Mucosa of stomach (tissue), 1 donor: ENCODE measurements around the gene FBN1.

Experiments used
- H3K27me3 ChIP-seq: one replicate; pipeline ENCODE4 v1.7.0; 2013; ENCODE audit warnings: mild to moderate bottlenecking, low read length; ENCODE audit not compliant: control insufficient read depth, insufficient read depth
- H3K36me3 ChIP-seq: one replicate; pipeline ENCODE4 v1.7.0; 2013; ENCODE audit warnings: low read length; ENCODE audit not compliant: control insufficient read depth, insufficient read depth
- H3K4me1 ChIP-seq: one replicate; pipeline ENCODE4 v1.7.0; 2013; ENCODE audit warnings: mild to moderate bottlenecking, low read length; ENCODE audit not compliant: control insufficient read depth, insufficient read depth
- H3K4me3 ChIP-seq: one replicate; pipeline ENCODE4 v1.7.0; 2013; ENCODE audit warnings: low read length
- H3K9ac ChIP-seq: one replicate; pipeline ENCODE4 v1.7.0; 2013; ENCODE audit warnings: mild to moderate bottlenecking, low read length, moderate library complexity
- H3K9me3 ChIP-seq: one replicate; pipeline ENCODE4 v1.7.0; 2013; ENCODE audit warnings: mild to moderate bottlenecking, low read length, moderate library complexity; ENCODE audit not compliant: control insufficient read depth
- donor health status: Pancreatic carcinoma.

The FBN1 gene

GRCh38 chr15:48447657-48448056, 197.9 kb downstream of the FBN1 start:
- Histone ChIP-seq H3K9ac (no peak overlapping the region), H3K36me3 (no peaks in the 10 kb centered on the region), H3K9me3 (no peaks in the 10 kb centered on the region), H3K4me1 (no peaks in the 10 kb centered on the region), H3K27me3 (no peaks in the 10 kb centered on the region), H3K4me3 (no peak overlapping the region)

- no peaks in the 10 kb centered on the region for H3K36me3 ChIP-seq
- no peak overlapping the region for H3K9ac ChIP-seq
- no peak overlapping the region for H3K4me3 ChIP-seq
- H3K27me3 ChIP-seq: no peaks in the 10 kb centered on the region
- no peaks in the 10 kb centered on the region for H3K9me3 ChIP-seq
- no peaks in the 10 kb centered on the region for H3K4me1 ChIP-seq
Measured at GRCh38 chr15:48447058-48447457, 198.5 kb downstream of the FBN1 start.

GRCh38 chr15:48442011-48442410, 203.5 kb downstream of the FBN1 start:
- no peak overlapping the region for H3K9ac ChIP-seq
- H3K9me3 ChIP-seq: no peaks in the 10 kb centered on the region
- no peaks in the 10 kb centered on the region for H3K36me3 ChIP-seq
- no peaks in the 10 kb centered on the region for H3K27me3 ChIP-seq
- H3K4me3 ChIP-seq: no peak overlapping the region
- no peaks in the 10 kb centered on the region for H3K4me1 ChIP-seq

GRCh38 chr15:48440084-48440483, 205.4 kb downstream of the FBN1 start:
- Histone ChIP-seq H3K4me3 (no peak overlapping the region), H3K27me3 (no peaks in the 10 kb centered on the region), H3K9me3 (no peaks in the 10 kb centered on the region), H3K36me3 (no peaks in the 10 kb centered on the region), H3K4me1 (no peaks in the 10 kb centered on the region), H3K9ac (no peak overlapping the region)

- Histone ChIP-seq H3K36me3 (no peaks in the 10 kb centered on the region), H3K4me1 (no peaks in the 10 kb centered on the region), H3K27me3 (no peaks in the 10 kb centered on the region), H3K4me3 (no peak overlapping the region), H3K9me3 (no peaks in the 10 kb centered on the region), H3K9ac (no peak overlapping the region)
Measured at GRCh38 chr15:48437178-48437577, 208.3 kb downstream of the FBN1 start.

GRCh38 chr15:48435321-48435720, 210.2 kb downstream of the FBN1 start:
- no peaks in the 10 kb centered on the region for H3K36me3 ChIP-seq
- H3K4me1 ChIP-seq: no peaks in the 10 kb centered on the region
- no peaks in the 10 kb centered on the region for H3K9me3 ChIP-seq
- H3K9ac ChIP-seq: no peak overlapping the region
- no peak overlapping the region for H3K4me3 ChIP-seq
- no peaks in the 10 kb centered on the region for H3K27me3 ChIP-seq

- no peaks in the 10 kb centered on the region for H3K4me1 ChIP-seq
- H3K36me3 ChIP-seq: no peaks in the 10 kb centered on the region
- H3K9me3 ChIP-seq: no peaks in the 10 kb centered on the region
- no peaks in the 10 kb centered on the region for H3K27me3 ChIP-seq
- H3K4me3 ChIP-seq: no peak overlapping the region
- no peak overlapping the region for H3K9ac ChIP-seq
Measured at GRCh38 chr15:48433226-48433886, 212.2 kb downstream of the FBN1 start.

GRCh38 chr15:48432688-48433087, 212.8 kb downstream of the FBN1 start:
- Histone ChIP-seq H3K9ac (no peak overlapping the region), H3K36me3 (no peaks in the 10 kb centered on the region), H3K4me1 (no peaks in the 10 kb centered on the region), H3K27me3 (no peaks in the 10 kb centered on the region), H3K4me3 (no peak overlapping the region), H3K9me3 (no peaks in the 10 kb centered on the region)

- no peak overlapping the region for H3K9ac ChIP-seq
- no peaks in the 10 kb centered on the region for H3K27me3 ChIP-seq
- no peaks in the 10 kb centered on the region for H3K36me3 ChIP-seq
- H3K9me3 ChIP-seq: no peaks in the 10 kb centered on the region
- no peak overlapping the region for H3K4me3 ChIP-seq
- no peaks in the 10 kb centered on the region for H3K4me1 ChIP-seq
Measured at GRCh38 chr15:48427960-48428547, 217.5 kb downstream of the FBN1 start.

GRCh38 chr15:48427479-48427878, 218.0 kb downstream of the FBN1 start:
- Histone ChIP-seq H3K9ac (no peak overlapping the region), H3K27me3 (no peaks in the 10 kb centered on the region), H3K4me1 (no peaks in the 10 kb centered on the region), H3K36me3 (no peaks in the 10 kb centered on the region), H3K4me3 (no peak overlapping the region), H3K9me3 (no peaks in the 10 kb centered on the region)

- no peak overlapping the region for H3K9ac ChIP-seq
- H3K36me3 ChIP-seq: no peaks in the 10 kb centered on the region
- no peaks in the 10 kb centered on the region for H3K27me3 ChIP-seq
- no peaks in the 10 kb centered on the region for H3K4me1 ChIP-seq
- H3K4me3 ChIP-seq: no peak overlapping the region
- H3K9me3 ChIP-seq: no peaks in the 10 kb centered on the region
Measured at GRCh38 chr15:48426941-48427340, 218.6 kb downstream of the FBN1 start.

GRCh38 chr15:48426044-48426443, 219.5 kb downstream of the FBN1 start:
- H3K9ac ChIP-seq: no peak overlapping the region
- no peaks in the 10 kb centered on the region for H3K36me3 ChIP-seq
- H3K4me3 ChIP-seq: no peak overlapping the region
- H3K4me1 ChIP-seq: no peaks in the 10 kb centered on the region
- no peaks in the 10 kb centered on the region for H3K9me3 ChIP-seq
- H3K27me3 ChIP-seq: no peaks in the 10 kb centered on the region

GRCh38 chr15:48425051-48425450, 220.5 kb downstream of the FBN1 start:
- H3K9me3 ChIP-seq: no peaks in the 10 kb centered on the region
- H3K27me3 ChIP-seq: no peaks in the 10 kb centered on the region
- no peaks in the 10 kb centered on the region for H3K36me3 ChIP-seq
- no peaks in the 10 kb centered on the region for H3K4me1 ChIP-seq
- no peak overlapping the region for H3K4me3 ChIP-seq
- H3K9ac ChIP-seq: no peak overlapping the region
